NCI-H510A (cell line): ENCODE results near the gene OR52B2.
"Not testable (repeated sequence)": the region's sequence is repeated elsewhere in the genome, so short reads cannot be mapped to it uniquely, and the experiment has no call there.

Experiments used
- DNase-seq: peaks from one replicate; lab custom pipeline; 2025; lab: John Stamatoyannopoulos, UW

OR52B2 gene

DNA sequence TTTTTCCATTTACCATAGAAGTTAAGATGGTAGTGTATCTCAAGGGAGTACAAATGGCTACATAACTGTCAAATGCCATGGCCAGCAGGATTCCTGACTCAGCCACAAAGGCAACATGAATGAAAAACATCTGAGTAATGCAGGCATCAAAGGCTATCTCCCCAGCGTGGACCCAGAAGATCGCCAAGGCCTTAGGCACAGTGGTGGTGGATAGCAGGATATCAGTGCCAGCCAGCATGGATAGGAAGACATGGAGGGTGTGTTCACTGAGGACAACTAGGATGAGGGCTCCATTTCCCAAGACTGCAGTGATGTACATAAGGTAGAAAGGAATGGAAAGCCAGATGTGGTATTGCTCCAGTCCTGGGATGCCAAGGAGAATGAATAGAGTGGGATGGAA, 18.0 kb downstream of the OR52B2 start:
- DNase-seq = no peak

DNA sequence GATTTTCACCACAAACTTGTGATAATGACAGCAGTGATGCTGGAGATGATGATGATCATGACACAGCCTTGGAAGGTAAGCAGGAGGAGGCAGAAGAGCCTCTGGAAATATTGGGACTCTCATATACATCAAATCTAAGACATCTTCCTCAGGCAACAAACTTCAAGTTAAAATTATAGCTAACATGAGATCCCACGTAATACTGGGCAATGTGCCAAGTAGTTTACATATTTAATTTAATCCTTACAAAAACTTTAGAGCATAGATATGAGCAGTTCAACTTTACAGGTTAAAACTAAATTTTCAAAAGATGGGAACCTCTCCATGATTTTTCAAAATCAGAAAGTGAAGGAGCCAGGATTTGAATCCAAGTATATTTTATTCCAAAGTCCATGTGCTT, 19.0 kb downstream of the OR52B2 start:
- DNase-seq = no peak

DNA sequence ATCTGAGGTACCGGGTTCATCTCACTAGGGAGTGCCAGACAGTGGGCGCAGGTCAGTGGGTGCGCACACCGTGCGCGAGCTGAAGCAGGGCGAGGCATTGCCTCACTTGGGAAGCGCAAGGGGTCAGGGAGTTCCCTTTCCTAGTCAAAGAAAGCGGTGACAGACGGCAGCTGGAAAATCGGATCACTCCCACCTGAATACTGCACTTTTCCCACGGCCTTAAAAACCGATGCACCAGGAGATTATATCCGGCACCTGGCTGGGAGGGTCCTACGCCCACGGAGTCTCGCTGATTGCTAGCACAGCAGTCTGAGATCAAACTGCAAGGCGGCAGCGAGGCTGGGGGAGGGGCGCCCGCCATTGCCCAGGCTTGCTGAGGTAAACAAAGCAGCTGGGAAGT, 26.4 kb downstream of the OR52B2 start:
- not testable (repeated sequence) for DNase-seq

DNA sequence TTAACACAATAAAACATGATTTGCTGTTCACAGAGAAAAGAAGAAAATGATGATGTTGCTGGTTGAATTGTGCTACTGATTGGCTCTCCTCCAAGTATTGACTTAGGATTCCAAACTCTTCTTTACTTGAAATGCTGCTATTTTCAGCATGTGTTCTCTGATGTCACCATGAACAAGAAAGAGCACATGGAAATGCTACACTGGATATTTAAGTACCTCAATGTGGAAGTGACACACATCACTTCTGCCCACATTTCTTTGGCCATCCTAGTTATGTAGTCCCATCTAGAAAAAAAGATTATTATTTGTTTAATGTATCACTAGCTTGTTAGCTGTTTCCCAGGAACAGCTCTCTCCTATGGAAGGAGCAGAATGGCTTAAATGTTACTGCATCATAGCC, 27.2 kb downstream of the OR52B2 start:
- no peak for DNase-seq

DNA sequence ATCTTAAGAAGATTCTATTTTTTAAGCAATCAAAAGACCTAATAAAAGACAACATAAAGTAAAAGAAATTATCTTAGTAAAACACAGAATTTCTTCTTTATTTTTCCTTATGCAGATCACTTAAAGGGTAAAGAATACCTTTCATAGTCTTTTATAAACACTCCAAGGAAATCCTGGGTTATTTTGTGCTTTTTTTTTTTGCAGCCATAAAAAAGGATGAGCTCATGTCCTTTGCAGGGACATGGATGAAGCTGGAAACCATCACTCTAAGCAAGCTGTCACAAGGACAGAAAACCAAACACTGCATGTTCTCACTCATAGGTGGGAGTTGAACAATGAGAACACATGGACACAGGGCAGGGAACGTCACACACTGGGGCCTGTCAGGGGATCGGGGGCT, 34.2 kb downstream of the OR52B2 start:
- not testable (repeated sequence) for DNase-seq

DNA sequence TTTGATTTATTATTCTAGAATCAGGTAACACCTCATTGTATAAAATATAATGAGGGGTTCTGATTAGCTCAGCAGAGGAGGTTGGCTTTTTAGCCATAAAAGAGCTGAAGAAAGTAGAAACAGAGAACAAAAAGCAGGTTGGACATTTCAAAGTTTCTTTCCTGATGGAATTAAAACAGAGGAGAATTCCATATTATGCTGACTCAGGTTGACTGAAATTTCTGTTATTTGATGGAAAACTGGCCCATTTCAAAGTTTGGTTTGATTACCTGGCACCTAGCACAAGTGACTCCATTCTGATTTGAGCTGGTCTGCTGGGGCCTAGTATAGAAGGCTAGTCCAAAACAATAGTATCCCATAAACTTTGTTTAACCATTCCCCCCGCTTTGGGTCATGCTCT, 37.7 kb downstream of the OR52B2 start:
- DNase-seq = no peak

DNA sequence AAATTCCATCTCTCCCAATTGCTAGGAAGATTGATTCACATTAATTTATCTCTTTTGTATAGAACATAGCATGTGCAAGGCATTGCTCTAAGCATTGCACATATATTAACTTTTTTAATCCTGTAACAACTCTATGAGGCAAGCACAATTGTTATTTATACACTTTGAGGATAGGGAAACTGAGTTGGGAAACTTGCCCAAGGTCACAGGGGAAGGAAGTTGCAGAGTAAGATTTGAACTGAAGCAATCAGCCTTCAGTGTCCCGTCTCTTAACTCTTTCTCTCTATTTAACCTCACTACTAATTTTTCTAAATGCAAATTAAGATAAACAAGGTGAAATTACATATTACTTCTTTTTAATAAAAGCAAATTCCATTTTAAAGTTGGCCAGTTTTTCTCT, 40.5 kb downstream of the OR52B2 start:
- DNase-seq = no peak

DNA sequence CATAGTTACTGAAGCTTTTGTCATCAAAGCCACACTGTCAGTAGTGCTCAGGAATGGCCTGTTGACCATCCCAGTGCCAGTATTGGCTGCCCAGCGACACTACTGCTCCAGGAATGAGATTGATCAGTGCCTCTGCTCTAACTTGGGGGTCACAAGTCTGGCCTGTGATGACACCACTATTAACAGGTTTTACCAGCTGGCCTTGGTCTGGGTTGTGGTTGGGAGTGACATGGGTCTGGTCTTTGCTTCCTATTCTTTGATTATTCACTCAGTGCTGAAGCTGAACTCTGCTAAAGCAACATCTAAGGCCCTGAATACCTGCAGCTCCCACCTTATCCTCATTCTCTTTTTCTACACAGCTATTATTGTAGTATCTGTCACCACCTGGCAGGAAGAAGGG, 41.1 kb downstream of the OR52B2 start:
- DNase-seq = no peak

DNA sequence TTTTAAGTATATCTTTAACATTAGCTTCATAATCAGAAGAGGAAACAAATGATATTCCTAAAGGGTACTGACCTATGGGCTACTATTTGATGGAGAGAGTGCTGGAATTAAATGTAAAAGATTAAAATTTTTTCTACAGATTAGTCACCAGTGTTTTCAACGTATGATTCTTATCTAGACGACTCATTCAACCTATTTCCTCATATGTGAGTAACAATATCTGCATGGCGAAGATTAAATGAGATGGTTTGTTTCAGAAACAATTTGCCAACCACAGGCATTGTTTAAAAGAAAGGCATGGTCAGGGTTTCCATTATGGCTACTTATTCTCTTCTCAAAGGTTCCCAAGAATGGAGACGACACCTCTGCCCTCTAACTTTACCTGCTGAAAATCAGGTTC, 42.2 kb downstream of the OR52B2 start:
- DNase-seq = no peak

DNA sequence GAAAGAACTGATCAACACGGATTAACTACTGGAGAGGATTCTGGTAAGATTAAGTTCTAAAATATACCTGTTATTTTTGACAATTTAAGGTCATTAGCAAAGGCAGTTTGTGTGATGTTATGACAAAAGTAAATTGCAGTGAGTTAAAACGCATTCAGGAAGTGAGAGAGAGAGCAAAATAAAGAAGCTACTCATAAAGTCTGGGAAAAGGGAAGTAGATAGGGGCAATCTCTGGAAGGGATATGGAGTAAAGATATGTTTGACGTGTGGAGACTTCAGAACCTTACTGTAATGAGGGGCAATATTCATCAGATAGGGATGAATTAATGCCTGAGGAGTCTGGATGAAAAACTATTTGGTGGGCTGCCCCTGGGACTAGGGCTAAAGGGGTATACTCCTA, 45.9 kb downstream of the OR52B2 start:
- no peak for DNase-seq
